Inferior parietal cortex (tissue), 1 donor: Measurements from ENCODE around the gene SDK1.
"Not testable (repeated sequence)": the region's sequence is repeated elsewhere in the genome, so short reads cannot be mapped to it uniquely, and the experiment has no call there.

ENCODE experiments used
- DNase-seq: peaks from one replicate; pipeline ENCODE4 v3.0.0-alpha.2; 2016; ENCODE audit errors: extremely low spot score

SDK1 gene

DNA sequence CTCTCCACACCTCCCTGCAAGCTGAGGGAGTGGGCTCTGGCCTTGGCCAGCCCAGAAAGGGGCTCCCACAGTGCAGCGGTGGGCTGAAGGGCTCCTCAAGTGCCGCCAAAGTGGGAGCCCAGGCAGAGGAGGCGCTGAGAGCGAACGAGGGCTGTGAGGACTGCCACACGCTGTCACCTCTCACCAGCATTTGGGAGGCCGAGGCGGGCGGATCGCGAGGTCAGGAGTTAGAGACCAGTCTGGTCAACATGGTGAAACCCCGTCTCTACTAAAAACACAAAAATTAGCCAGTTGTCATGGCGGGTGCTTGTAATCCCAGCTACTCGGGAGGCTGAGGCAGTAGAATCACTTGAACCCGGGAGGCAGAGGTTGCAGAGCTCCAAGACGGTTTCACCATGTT, 1013.3 kb downstream of the SDK1 start:
- DNase-seq: not testable (repeated sequence)
